HG03025 (cell line): ENCODE results near the gene PRCC.

Source experiments
- ATAC-seq: cut with Tn5 transposase; IDR thresholded peaks from one replicate; pipeline ENCODE4 v1.9.1; 2021; ENCODE audit warnings: mild to moderate bottlenecking, moderate library complexity; ENCODE audit not compliant: unreplicated experiment, low FRiP score

The PRCC gene

DNA sequence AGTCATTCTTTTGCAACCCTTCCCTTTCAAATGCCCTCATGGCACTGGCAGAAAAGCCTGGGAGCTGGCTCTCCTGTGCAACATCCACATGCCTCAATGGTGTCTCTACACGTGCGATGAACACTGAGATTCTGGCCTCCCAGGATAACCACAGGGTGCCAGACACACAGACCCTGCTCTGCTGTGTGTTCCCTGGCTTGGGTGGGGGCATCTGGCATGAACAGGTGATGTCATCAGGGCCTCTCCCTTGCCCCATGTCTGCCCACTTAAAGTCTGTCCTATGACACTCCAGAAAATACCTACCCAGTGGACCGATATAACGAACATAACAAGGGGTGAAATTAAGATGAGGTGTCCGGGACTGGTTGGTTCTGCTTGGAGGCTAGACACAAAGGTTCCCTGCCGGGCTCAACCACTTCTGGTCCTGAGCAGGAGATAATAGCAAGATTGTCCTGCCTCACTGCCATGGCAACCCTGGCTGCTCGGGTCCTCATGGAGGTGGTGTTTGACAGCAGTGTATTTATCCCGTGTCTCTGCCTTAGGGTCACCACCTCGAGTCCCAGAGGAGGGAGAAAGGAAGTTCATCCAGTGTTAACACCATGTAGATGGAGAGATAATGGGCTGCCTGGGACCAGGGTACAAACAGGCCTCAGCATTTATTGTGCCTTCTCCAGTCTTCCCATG is 72.2 kb downstream of the PRCC start:
- no peak for ATAC-seq

DNA sequence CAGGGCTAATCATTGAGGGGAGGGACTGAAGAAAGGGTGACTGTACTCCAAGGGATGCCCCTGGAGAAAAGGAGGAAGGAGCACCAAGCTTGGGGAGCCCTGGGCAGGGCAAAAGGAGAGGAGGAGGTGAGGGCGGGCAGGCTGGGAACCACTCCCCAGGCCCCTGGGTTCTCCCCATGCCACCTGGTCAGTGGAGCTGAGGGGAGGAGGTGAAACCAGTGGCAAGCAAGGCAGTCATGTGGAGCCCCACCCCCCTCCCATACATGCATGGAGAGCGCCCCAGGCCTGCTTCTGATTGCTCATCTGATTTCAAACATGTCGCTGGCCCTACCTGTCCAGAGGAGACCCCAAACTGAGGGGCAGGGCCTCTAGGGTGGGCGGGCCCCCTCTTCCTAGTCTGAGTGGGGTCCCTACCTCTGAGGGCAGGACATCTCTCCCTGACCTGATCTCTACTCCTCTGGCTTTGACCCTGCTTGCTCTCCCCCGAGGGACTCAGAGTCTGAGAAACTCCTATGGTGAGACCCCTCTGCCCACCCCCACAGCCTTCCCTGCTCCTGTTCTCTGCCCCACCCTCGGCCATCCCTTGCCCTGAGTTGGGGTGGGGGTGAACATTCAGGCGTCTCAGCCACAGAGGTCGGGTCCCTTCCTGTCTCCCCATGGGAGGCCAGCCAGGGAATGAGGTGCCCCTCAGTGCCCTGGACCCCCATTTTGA is 73.0 kb downstream of the PRCC start:
- ATAC-seq = no peak

DNA sequence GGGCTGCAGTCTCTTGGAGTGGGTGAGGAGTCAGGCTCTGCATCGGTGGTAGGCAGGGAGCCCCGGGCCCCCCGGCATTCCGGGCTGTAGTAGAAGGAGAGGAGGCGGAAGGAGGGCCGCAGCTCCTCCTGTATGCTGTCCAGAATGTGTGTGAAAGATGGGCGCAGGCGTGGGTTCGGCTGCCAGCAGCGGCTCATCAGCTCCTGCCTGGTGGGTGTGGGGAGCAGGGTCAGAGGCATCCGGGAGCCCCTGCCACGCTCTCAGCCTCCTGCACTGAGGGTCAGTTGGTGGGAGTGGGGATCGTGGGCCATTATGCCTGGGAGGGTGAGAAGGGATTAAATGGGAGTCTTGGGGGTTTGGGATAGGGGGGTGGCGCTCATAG is 73.6 kb downstream of the PRCC start:
- ATAC-seq = no peak

DNA sequence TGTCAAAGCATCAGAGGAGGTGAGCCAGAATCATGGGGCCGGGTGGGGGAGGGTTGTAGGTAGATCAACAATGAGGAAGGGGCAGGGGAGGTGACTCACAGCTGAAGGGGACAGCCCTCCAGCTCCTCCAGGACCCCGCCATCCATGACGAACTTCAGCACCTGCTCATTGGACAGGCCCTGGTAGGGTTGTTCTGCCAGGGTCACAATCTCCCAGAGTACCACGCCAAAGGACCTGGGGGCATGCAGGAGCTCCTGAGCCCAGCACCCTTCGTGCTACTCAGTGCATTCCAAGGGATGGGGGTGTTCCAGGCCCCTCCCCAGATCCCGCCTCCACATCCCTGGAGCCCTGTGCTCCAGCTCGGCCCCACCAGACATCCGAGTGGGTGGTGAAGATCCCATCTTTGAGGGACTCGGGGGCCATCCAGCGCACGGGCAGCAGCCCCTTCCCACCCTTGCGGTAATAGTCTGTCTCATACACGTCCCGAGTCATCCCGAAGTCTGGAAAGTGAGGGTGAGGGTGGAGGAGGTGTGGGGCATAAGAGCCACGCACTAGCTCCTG is 74.0 kb downstream of the PRCC start:
- no peak for ATAC-seq

DNA sequence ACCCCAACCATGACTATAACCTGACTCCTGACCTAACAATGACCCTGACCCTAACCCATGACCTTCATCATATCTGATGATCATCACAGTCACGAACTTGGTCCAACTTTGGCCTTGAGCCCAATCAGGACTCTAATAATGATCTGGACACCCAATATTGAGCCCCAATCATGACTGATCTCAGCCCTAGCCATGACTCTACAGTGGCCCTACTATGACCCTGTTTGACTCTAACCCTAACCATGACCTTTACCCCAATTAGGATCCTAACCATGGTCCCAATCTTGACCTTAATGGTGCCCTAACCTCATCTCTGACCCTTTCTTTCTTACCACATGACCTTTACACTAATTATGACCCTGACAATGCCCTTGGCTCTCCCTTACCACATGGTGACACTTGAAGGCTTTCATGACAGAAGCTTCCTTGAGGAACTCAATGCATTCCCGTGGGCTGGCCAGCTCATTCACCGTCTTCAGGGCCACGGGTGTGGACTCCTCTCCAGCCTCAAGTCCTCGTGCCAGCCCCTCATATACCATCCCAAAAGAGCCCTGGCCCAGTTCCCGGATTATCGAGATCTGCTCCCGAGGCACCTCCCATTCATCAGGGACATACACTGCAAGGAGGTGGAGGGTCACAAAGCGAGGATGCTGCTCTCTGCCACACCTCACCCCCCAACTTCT is 75.4 kb downstream of the PRCC start:
- ATAC-seq = no peak

DNA sequence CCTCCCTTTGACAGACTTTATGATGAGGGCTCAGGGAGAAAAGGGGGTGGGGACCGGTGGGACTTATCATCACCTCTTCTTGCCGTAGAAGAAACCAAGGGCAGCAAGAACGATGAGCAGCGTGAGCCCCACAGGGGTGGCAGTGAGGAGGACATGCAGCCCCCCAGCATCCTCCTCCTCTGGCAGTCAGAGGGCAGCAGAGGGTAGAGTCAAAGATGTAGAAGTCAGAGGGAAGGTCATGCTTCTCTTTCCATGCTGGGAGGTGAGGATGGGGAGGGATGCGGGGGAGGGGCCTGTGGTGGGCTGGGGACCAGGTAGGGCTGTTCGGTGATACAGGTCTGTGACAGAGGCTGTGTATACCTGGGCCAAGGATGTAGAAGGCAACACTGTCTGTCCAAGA is 76.8 kb downstream of the PRCC start:
- no peak for ATAC-seq

DNA sequence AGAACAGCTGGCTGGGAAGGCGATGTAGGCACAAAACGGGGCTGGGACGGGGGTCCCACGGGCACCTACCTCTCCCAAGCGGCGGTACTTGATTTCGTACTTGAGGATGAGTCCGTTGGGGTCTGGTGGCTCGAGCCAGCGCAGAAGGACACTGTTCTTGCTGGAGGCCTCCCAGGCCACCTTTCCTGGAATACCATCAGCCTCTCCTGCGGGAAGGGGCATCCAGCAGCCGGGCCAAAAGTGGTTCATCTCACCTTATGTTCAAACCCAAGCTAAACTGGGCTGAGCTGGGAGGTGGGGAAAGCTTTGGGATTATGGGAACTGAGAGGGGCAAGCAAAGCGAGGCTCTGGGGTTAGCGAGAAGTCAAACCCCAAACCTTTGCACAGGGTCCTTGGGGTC is 77.3 kb downstream of the PRCC start:
- ATAC-seq = no peak

DNA sequence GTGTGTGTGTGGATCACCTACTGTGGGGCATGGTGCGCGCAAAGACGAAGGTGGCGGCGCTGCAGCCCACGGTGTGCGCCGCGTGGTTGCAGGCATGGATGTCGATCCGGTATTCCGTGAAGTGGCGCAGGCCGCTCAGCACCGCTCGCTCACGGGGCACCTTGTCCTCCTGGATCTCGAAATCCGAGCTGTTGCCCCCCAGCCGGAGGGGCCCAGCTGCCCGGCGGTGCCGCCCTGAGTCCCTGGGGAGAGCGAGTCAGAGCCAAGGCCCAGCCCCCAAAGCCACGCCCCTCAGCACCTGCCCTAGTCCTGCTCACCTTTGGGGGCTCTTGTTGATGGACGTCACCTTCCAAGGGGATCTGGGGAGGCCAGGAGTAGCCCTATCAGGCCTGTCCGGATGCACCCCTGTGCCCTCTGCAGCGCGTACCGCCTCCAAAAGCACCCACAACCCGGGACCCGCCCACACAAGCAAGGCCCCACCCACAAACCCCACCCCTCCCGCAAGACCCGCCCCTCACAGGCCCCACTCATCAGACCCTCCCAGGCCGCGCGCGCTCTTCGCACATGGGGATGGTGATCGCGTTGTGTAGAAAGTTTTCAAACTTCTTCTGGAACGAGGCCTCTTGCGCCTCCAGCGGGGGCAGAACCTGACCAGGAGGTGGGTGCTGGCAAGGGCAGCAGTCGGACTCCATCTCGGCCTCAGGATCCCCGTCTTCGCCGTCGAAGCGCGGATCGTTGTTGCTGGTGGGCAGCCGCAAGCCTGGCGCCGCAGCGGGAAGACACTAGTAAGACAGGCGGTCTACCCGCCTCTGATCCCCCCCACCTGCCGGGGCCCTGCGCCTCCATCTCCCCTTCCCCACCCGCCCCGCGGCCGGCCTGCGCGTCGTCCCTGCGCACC is 78.0 kb downstream of the PRCC start:
- ATAC-seq = no peak

DNA sequence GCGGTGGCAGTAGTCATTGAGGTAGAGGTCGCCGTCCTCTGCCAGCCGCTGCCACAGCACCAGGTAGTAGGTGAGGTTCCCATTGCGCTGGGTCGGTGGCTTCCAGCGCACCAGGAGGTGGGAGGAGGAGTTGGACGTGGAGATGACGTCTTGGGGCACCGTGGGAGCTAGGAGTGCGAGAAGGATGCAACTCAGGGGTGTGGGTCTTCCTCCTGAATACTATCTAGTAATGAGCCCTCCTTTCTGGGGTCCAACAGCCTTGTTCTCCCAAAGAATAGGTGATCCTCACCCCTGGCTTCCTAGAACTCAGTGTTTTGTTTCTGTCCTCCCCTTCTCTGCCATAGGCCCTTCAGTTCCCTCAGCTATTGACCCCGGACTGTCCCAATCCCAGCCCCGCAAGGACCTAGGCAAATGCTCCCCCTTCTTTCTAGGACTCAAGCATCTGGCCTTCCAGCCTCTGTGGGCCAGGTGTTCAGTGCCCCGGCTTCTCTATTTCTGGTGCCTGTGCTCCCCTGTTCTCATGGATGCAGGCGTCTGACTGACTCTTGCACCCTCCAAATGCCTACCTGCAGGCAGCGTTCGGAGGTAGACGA is 78.7 kb downstream of the PRCC start:
- ATAC-seq = no peak

DNA sequence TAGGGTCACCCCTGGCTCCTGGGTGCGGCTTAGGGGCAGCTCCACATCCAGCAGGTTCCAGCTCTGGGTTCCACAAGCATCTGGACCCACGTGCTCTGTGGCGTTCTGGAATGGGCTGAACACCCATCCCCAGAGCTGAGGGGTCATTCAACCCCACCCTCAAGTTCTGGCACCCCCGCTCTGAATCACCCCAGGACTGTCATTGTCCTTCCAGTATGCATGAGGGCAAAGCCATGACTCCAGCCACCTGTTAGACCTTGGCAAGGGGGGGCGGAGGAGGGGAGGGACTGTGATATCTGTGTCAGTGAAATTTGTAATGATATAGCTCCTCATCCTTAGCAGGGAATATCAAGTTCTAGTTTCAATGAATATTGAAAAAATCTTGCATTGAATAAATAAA is 79.3 kb downstream of the PRCC start:
- ATAC-seq = no peak

DNA sequence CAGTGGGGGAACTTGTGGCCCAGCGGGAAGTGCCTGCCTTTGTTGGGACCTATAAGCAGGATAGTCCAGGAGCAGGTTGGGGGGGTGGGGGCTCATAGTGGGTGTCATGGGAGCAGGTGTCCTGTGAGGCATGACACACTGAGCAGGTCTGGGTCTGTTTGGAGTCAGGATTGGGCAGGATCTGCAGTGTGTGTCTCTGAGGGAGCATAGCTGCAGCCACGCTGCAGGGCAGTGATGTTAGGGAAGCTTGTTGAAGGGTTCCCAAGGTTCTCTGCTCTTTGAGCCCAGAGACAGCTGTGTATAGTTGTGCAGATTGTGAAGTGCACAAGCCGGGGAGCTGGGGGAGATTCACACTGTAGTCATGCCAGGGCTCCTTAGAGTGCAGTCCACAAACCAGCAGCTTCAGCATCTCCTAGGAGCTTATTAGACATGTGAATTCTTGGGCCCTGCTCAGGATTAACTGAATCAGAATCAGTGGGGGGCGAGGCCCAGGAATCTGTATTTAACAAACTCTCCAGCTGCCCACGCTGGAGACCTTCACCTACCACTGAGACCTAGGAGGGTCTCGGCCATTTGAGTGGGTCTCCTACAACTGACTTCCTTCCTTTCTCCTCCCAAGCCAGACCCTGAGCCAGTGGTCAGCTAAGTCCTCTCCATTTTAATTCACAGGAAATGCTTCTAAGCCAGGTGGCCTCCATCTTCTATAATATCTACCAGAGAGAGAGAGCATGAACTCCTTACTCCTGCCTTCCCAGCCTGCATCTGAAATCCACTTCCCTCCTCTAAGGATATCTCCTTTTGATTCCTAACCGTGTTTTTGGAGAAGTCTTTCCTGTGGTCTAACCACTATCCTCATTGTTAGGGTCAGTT is 80.5 kb downstream of the PRCC start:
- no peak for ATAC-seq

DNA sequence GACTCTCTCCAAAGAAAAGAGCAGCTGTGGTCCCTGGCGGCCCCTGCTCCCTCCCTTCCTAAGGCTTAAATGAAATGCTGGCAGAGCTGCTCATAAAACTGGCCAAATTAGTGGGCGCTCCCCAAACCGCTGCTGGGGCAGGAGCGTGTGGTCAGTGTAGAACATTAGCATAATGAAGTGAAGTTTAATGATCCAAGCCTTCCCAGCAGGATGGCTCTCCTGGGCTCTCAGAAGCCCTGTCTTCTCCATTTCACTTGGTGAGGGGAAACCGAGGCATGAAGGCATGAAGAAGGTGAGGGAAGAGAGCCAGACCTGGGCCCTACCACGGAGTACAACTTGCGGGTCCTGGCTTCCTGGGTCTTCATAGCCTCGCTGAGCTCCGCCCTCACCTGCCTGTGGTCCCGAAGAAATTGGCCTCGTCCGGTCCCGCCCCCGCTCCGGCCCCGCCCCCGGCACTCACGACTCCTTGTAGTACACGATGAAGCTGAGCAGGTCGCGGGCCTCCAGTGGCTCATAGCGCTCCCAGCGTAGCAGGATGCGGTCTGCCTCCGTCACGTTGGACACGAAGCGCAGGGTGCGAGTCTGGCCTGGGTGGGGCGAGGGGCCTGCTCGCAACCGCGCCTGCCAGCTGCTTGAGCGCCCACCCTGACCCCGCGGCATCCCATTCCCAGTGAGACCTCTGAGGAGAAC is 81.3 kb downstream of the PRCC start:
- ATAC-seq = no peak

DNA sequence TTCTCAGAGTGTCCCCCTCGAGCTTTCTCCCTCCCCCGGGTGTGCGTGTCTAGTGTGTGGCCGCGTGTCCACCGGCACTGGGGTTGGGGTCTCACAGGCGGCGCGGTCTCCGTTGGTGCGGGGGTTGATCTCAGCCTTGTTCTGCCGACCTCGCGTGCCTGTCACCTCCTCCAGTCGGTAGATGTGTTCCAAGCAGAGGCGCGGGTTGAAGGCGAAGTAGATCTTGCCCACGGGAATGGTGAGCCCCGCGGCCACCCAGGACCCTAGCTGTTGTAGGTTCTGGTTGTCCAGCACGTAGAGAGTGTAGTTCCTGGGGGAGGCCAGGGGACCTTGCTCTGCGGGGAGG is 81.8 kb downstream of the PRCC start:
- ATAC-seq = no peak
